Measurements from ENCODE around the gene CCDC183. TPM values are rescaled to one million over a fixed set of nuclear protein-coding genes. Genes with fewer than 3 reads are reported as not detected.

CCDC183 gene
- total and polyA plus RNA-seq, 2 of the 4 experiments (the other 2 are of a cell fraction), result under 0.01 to 0.29 TPM

DNA sequence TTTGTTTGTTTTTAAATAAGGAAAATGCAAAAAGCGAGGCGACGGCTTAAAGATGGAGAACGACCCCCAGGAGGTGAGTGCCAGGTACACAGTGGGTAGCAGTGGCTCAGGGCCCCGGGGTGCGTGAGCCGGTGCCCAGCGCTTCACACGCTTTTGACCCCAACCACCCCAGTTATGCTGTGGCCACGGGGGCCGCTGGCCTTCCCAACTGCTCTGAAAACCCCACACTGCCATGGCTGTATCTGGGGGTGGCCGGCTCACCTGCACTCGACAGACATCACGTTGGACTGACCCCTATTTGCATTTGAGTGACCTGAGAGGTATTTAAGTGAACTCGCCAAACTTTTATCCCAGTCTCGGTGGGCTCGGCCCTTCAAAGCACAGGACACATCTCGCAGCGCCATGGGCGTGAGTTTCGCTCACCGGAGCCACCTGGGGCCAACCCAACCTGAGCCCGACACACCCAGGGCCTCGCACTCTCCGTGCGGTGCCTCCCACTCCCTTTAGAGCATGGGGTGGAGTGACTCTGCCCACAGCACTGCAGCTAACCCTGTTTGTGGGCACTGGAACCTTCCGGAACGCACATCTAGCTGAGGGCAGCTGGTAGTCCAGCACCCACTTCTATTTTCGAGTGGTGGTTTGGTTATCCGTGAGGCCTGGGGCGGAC, 32.5 kb downstream of the CCDC183 start:
- Histone ChIP-seq H4K20me1 (ENCODE audit: insufficient read depth, low read length) (no peaks in the 10 kb centered on the region; the same call in 1 of the 2 replicates), H4K5ac (ENCODE audit: low read depth, low read length) (no peak overlapping the region), H3K79me1 (ENCODE audit: low read depth in 1 of 2, low read length in 2 of 2) (peaks cover 3% of the 10 kb centered on the region in 2 experiments; a peak in 1 of 4 replicates), H2AK9ac (replicated peaks; ENCODE audit: low read depth, low read length, poor library complexity) (no peak overlapping the region), H3K9me1 (ENCODE audit: insufficient read depth, low read length) (no peaks in the 10 kb centered on the region), H2AK5ac (ENCODE audit: low read depth, low read length) (no peak overlapping the region), H3K4me3 (ENCODE audit: insufficient read depth, low read depth, low read length) (no peak overlapping the region), H3K18ac (ENCODE audit: low read depth, low read length) (no peak overlapping the region), H3K23ac (ENCODE audit: low read depth, low read length) (no peak overlapping the region), H3K9ac (ENCODE audit: low read depth, low read length) (no peak overlapping the region), H2BK15ac (ENCODE audit: low read depth, low read length) (no peak overlapping the region), H4K91ac (ENCODE audit: insufficient read depth, low read depth, low read length) (no peak overlapping the region), H3K4me2 (ENCODE audit: low read depth, low read length) (no peak overlapping the region), H2AFZ (replicated peaks; ENCODE audit: low read length, poor library complexity) (no peak overlapping the region), H2BK20ac (ENCODE audit: low read depth, low read length) (no peak overlapping the region), H3K27me3 (ENCODE audit: control insufficient read depth, insufficient read depth, low read length) (no peaks in the 10 kb centered on the region), H3K4me1 (ENCODE audit: control insufficient read depth, insufficient read depth, low read length) (no peaks in the 10 kb centered on the region), H3K56ac (ENCODE audit: extremely low read depth, insufficient read depth, low read length) (no peak overlapping the region), H2BK120ac (ENCODE audit: low read depth, low read length) (no peak overlapping the region), H3K27ac (ENCODE audit: insufficient read depth, low read length) (no peak overlapping the region), H4K8ac (ENCODE audit: low read depth in 2 of 2, low read length in 2 of 2) (no peak overlapping the region), H3K9me3 (ENCODE audit: control insufficient read depth, insufficient read depth, low read length) (no peaks in the 10 kb centered on the region), H2BK5ac (ENCODE audit: low read depth, low read length, poor library complexity, severe bottlenecking) (no peak overlapping the region), H3K4ac (ENCODE audit: low read depth, low read length) (no peak overlapping the region), H3K14ac (replicated peaks; ENCODE audit: low read depth, low read length) (no peak overlapping the region), H3K36me3 (ENCODE audit: control insufficient read depth, insufficient read depth, low read length) (peaks cover 68% of the 10 kb centered on the region)
- TF ChIP-seq MAFK (IDR thresholded peaks at IDR 0.05; ENCODE audit: low read depth, low read length), result no peak
- TF ChIP-seq SMC3 (IDR thresholded peaks at IDR 0.05; ENCODE audit: low read depth, low read length), result no peak
- TF ChIP-seq, protein P1, sequence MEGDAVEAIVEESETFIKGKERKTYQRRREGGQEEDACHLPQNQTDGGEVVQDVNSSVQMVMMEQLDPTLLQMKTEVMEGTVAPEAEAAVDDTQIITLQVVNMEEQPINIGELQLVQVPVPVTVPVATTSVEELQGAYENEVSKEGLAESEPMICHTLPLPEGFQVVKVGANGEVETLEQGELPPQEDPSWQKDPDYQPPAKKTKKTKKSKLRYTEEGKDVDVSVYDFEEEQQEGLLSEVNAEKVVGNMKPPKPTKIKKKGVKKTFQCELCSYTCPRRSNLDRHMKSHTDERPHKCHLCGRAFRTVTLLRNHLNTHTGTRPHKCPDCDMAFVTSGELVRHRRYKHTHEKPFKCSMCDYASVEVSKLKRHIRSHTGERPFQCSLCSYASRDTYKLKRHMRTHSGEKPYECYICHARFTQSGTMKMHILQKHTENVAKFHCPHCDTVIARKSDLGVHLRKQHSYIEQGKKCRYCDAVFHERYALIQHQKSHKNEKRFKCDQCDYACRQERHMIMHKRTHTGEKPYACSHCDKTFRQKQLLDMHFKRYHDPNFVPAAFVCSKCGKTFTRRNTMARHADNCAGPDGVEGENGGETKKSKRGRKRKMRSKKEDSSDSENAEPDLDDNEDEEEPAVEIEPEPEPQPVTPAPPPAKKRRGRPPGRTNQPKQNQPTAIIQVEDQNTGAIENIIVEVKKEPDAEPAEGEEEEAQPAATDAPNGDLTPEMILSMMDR (conservative IDR thresholded peaks at IDR 0.05; ENCODE audit: low read depth, low read length), result no peak
- TF ChIP-seq BHLHE40 (IDR thresholded peaks at IDR 0.05; ENCODE audit: low read depth, low read length), result no peak
- TF ChIP-seq FOS (IDR thresholded peaks at IDR 0.05; ENCODE audit: low read depth, low read length), result no peak
- TF ChIP-seq, protein P2, sequence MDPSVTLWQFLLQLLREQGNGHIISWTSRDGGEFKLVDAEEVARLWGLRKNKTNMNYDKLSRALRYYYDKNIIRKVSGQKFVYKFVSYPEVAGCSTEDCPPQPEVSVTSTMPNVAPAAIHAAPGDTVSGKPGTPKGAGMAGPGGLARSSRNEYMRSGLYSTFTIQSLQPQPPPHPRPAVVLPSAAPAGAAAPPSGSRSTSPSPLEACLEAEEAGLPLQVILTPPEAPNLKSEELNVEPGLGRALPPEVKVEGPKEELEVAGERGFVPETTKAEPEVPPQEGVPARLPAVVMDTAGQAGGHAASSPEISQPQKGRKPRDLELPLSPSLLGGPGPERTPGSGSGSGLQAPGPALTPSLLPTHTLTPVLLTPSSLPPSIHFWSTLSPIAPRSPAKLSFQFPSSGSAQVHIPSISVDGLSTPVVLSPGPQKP (IDR thresholded peaks at IDR 0.05; ENCODE audit: borderline replicate concordance, low read depth, low read length), result no peak
- no peak for TF ChIP-seq CEBPB (IDR thresholded peaks at IDR 0.05; ENCODE audit: low read depth, low read length)
- no peak for TF ChIP-seq RAD21 (IDR thresholded peaks at IDR 0.05; ENCODE audit: low read length)
- TF ChIP-seq, protein P3, sequence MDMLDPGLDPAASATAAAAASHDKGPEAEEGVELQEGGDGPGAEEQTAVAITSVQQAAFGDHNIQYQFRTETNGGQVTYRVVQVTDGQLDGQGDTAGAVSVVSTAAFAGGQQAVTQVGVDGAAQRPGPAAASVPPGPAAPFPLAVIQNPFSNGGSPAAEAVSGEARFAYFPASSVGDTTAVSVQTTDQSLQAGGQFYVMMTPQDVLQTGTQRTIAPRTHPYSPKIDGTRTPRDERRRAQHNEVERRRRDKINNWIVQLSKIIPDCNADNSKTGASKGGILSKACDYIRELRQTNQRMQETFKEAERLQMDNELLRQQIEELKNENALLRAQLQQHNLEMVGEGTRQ (IDR thresholded peaks at IDR 0.05; ENCODE audit: low read depth, low read length), result no peak
- TF ChIP-seq MAZ (IDR thresholded peaks at IDR 0.05; ENCODE audit: borderline replicate concordance, low read depth, low read length), result no peak
- TF ChIP-seq POLR2A (IDR thresholded peaks at IDR 0.05; ENCODE audit: low read depth, low read length), result no peak
- no peak for TF ChIP-seq RCOR1 (IDR thresholded peaks at IDR 0.05; ENCODE audit: insufficient replicate concordance, low read length)
- no peak for TF ChIP-seq NFE2L2 (IDR thresholded peaks at IDR 0.05; ENCODE audit: low read depth, low read length)
- no peak for TF ChIP-seq MXI1 (IDR thresholded peaks at IDR 0.05; ENCODE audit: borderline replicate concordance, low read depth, low read length)
- no peak for TF ChIP-seq RFX5 (IDR thresholded peaks at IDR 0.05; ENCODE audit: low read depth, low read length)
- TF ChIP-seq CHD1 (IDR thresholded peaks at IDR 0.05; ENCODE audit: low read depth, low read length), result no peak
- POLR2A ChIA-PET (ENCODE audit: unreplicated experiment), result no interaction called here
- whole genome bisulfite sequencing, 2 experiments (ENCODE audit: extremely low coverage in 2 of 2, insufficient read length in 1 of 2), result 97% methylated on average over 14 of the region's 31 CpGs; no CpG with 5 or more reads in 1 of the 2 experiments
- no peak for DNase-seq
- dilution Hi-C loops (cut with HindIII; ENCODE audit: low sequenced_read_pairs, unreplicated experiment), result no loop called here
- no TSS peak for BruUV-seq (replicated peaks)
- in situ Hi-C loops (cut with MboI; ENCODE audit: low sequenced_read_pairs), result no loop called here
- intact Hi-C loops (cut with micrococcal nuclease), result no loop called here
- CTCF ChIA-PET, result no interaction called here
- ATAC-seq (ENCODE audit: low read depth), result no peak
